NCI-H1694 (cell line): ENCODE data around the gene RPUSD3.
"Not testable (repeated sequence)": the region's sequence is repeated elsewhere in the genome, so short reads cannot be mapped to it uniquely, and the experiment has no call there.

Source experiments
- DNase-seq: peaks from one replicate; lab custom pipeline; 2025; lab: John Stamatoyannopoulos, UW

The RPUSD3 gene

DNA sequence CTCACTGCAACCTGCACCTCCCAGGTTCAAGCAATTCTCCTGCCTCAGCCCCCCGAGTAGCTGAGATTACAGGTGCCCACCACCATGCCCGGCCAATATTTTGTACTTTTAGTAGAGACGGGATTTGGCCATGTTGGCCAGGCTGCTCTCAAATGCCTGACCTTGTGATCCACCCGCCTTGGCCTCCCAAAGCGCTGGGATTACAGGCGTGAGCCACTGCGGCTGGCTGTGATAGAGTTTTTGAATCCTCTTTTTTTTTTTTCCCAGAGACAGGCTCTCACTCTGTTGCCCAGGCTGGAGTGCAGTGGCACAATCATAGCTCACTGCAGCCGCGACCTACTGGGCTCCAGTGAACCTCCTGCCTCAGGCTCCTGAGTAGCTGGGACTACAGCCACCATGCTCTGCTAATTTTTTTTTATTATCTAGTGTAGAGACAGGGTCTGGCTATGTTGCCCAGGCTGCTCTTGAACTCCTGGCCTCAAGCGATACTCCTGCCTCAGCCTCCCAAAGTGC lies 21.4 kb upstream of the RPUSD3 start:
- DNase-seq: not testable (repeated sequence)

DNA sequence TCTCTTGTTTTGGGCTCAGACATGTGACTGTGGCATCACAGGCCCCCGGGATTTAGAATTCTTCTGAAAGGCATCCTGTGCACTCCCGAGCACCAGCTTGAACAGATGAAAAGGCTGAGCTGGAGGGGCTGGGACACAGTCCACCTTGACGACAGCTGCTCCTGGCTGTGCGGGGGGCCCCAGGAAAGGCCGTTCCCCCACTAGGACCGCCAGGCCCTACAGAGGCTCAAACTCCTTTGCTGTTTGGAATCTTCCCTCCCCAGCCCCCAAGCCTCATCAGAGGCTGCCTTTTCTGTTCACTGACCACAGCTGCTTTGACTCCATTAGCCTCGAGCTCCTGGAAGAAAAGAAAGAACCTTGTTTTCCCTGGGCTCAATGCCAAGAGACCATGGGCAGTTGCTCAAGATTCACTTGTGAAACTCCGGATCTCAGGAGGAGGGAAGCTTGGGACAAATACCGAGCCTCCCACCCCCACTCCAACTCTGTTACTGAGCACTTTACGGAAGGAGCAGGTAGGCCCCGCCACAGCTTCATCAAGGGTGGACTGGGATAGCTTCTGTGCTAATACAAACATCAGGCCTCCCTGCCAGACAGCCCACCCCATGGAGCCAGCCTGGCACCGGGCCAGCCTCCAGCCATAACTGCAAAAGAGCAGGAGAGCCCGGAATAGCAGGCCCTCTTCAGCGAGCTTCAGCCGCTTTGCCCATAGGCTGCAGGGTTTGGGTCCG lies 20.6 kb upstream of the RPUSD3 start:
- no peak for DNase-seq

DNA sequence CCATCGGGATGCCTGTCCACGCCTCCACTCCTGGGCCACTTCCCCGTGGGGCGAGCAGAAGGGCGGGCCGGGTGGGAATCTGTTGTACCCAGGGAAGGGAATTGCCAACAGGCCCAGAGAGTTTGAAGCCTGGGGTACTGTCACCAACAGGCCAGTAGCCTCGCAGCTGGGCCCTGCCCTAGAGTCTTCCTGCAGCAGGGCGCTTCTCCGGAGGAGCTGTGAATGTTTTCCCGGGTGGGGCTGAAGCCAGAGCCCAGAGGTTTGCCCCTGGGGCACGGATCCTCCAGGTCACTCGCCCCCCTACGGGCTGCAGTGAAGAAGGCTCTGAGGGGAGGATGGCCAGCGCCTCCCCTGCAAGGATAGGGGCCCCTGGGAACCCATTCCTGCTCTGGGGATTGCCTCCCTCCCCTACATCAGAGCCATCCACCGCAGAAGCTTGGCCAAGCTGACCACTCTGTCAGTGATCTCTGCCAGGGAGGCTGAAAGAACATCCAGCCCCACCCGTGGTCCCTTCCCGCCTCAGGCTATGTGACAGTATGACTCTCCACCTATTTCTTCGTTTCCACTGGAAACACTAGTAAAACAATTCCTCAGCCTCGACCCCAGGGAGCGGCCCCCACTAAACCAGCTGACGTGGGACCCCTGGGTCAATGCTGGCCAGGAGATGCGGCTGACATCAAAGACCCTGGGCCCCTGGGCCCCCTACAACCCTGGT lies 19.4 kb upstream of the RPUSD3 start:
- no peak for DNase-seq

DNA sequence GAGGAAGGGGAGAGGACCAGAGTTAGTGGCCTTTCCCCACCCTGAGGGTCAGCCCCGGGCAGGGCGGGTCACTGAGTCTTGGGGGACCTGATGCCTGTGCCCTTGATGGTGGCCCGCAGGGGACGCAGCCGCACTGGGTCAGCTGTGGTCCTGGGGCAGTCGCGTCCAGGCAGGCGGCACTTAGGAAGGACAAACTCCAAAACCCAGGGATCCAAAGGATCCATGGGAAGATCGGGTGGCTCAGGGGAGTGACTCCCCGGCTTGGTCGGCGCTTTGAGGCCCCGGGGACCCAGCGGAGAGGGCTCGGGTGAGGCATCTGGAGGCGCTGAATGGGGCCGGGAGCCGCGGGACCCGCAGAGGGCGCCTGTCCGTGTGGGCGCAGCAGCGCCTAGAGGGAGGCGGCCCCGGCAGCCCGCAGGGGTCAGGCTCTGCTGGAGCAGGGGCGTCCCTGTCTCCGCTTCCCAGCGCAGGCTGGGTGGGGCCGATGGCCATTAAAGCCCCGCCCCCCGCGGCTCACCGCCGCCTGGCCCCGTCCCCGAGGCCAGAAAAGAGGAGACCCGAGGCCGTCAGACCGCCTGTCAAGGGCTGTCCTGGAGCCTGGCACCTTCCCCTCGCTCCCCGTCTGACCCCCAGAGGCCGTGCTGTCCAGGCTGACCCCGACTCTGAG lies 18.7 kb upstream of the RPUSD3 start:
- no peak for DNase-seq

DNA sequence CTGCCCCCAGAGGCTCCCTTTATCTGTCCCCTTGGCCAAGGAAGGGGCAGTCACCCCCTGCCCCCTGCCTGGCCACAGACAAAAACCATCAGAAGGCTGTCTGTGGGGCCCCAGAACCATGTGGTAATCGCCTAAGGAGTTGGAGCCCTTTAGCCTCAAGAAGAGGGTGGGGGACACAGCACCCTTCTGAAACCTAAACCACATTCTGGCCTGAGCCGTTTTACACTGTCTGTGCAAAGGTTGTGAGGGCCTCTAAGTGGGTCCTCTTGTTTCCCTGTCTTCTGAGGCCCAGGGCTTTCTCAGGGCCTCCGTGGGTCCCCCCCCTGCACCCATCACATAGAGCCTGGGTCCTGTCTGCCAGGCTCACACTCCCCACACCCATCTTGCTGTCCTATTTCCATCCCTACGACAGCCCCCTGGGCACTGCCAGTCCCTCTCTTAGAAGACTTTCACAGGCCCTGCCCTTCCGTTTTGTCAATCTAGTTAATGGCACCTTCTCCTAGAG lies 17.9 kb upstream of the RPUSD3 start:
- DNase-seq: no peak

DNA sequence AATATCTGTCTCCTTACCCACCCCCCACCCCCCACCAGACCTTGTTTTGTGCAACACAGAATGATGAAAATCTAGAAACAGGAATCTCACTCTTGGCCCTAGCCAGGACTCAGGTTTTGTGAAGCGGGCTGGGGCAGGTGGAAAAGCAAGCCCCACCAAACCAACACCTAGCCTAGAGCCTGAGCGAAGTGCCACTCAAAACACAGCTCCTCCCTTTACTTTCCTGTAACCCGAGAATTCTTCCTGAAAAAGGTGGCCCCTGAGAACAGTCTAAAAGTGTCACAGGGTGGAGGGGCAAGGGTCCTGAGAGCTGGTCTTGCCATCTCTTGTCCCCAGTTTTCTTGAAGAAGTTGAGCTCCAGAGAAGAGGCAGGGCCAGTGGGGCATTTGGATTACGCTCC lies 17.4 kb upstream of the RPUSD3 start:
- DNase-seq: no peak

DNA sequence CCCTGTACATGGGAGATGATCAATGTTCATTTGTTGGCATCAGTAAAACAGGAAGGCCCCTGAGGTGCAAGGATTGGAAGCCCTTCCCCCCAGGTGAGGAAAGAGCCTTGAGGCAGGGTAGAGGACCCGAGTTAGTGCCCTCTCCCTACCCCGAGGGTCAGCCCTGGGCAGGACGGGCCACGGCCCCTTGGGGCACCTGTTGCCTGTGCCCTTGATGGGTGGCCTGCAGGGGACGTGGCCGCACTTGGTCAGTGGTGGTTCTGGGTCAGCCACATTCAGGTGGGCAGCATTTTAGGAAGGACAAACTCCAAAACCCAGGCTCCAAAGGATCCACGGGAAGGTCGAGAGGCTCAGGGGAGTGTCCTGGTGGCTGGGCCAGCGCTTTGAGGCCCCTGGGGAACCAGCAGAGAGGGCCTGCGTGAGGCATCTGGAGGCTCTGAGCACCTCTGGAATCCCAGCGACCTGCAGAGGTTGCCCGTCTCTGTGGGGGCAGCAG lies 15.8 kb upstream of the RPUSD3 start:
- no peak for DNase-seq

DNA sequence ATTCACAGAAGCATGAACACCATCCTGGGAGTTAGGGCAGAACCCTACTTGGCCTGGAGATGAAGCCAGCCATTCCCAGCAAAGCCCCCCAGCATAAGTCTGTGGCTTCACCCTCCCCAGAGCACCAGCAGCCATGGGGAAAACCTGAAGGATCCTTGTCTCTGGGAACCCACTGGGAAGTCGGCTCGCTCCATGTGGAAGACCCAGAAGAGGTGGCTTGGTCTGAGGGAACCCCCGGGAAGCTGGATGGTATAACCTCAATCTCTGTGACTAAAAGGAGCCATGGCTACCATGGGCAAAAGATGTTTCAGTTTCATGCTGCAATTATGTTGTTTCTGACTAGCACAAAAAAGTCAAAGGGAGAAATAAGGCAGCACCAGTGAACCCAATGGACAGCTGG lies 11.8 kb upstream of the RPUSD3 start:
- DNase-seq: no peak

DNA sequence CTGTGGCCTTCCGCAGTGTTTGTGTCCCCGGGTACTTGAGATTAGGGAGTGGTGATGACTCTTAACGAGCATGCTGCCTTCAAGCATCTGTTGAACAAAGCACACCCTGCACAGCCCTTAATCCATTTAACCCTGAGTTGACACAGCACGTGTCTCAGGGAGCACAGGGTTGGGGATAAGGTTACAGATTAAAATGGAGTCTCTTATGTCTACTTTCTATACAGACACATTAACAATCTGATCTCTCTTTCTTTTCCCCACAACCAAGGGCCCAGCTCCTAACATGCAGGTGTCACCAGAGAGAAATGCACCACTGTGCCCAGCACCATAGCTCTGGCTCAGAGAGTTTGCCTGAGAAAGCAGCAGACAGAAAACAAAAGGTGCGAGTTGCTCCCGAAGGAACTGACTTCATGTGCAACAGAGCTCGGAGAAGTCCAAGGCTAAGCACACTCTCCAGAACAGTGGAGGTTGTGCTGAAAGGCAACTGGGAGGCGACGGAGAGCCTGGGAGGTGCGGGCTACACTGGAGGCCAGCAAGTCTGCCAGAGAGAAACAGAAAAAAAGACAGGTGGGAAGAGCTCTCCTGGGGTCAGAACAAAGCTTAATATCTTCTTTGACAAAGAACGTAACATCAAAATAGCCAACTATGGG lies 10.6 kb upstream of the RPUSD3 start:
- not testable (repeated sequence) for DNase-seq

DNA sequence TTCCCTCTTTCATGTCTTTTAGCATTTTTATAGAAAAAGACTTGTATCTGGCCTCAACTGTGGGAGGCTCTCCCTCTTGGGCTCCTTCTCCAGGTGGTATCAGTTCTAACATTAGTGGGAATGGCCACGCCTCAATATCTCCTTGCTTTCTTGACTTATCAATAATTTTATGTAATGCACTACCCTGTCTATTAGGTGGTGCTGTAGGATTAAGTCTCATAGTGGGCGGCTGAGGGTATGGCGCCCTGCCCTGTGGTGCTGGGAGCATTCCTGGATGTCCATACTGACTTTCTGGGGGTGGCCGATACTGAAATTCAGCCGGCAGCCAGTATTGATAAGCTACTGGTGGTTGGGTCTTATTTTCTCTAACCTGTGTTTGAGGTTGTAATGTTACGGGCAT lies 8.7 kb upstream of the RPUSD3 start:
- DNase-seq: no peak

DNA sequence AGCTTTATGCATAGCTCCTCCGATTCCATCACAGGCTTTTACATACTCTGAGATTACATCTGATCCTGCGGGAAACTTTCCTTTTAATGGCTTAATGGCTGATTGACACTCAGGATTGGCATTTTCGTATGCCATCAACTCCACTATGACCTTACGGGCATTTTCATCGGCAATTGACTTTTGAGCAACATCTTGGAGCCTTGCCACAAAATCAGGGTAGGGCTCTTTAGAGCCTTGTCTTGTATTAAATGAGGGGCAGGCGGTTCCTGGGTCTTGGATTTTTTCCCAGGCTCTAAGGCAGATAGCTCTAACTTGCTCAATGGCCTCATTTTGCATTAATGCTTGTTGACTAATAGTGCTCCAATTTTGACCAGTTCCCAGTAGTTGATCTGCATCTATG lies 8.1 kb upstream of the RPUSD3 start:
- DNase-seq: not testable (repeated sequence)

DNA sequence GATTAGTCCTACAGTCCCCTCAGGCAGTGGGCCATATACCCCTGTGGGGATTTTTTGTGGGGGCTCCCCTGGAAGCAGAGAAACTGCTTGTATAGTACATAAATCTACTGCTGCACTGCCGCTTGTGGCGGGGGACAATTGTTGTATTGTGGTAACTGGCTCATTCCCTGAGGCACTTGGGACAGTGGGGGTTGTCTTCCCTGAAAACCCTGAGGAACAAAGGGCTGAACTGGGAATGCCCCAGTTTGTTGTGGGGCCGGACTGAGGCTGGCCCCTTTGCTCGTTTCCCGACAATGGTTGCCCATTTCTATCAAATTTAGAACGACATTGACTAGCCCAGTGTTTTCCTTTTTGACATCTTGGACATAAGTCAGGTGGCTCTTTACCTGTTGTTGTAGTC lies 7.6 kb upstream of the RPUSD3 start:
- DNase-seq: not testable (repeated sequence)

DNA sequence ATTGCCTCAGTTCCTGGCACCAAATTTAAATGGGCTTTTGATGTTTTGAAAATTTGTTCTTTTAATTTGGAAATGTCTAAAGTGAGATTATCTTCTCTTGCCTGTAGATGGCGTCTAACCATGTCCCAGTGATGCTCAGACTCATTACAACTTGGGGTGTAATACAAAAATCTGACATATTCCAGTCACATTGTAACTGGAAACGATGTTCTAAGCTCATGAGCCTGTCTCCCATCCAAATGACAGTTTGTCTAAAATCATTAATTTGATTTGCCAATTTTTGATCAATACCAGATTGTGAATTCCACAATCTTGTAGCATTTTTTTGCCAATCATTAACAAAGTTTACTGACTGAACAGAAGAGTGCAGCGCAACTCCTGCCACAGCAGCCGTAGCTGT lies 5.1 kb upstream of the RPUSD3 start:
- DNase-seq: not testable (repeated sequence)

DNA sequence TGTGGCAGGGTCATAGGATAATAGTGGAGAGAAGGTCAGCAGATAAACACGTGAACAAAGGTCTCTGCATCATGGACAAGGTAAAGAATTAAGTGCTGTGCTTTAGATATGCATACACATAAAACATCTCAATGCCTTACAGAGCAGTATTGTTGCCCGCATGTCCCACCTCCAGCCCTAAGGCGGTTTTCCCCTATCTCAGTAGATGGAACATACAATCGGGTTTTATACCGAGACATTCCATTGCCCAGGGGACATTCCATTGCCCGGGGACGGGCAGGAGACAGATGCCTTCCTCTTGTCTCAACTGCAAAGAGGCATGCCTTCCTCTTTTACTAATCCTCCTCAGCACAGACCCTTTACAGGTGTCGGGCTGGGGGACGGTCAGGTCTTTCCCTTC lies 4.1 kb upstream of the RPUSD3 start:
- not testable (repeated sequence) for DNase-seq

DNA sequence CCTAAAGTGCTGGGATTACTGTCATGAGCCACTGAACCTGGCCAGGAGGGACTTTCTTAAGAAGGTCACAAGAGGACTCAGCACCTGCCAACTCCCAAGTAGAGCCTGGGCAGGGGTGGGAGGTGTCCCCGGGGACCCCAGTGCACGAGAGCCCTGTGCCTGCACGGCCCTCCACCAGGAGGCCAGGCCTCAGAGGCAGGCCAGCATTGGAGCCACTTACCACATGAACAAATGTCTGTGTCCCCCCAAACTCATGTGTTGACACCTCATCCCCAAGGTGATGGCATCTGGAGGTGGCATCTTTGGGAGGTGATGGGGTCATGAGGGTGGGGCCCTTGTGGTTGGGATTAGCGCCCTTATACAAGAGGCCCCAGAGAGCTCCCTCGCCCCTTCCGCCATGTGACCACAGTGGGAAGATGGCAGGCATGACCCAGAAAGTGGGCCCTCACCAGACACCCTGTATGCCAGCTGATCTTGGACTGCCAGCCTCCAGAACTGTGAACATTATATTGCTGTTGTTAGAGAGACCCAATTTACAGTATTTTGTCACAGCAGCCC lies 3.2 kb upstream of the RPUSD3 start:
- no peak for DNase-seq

DNA sequence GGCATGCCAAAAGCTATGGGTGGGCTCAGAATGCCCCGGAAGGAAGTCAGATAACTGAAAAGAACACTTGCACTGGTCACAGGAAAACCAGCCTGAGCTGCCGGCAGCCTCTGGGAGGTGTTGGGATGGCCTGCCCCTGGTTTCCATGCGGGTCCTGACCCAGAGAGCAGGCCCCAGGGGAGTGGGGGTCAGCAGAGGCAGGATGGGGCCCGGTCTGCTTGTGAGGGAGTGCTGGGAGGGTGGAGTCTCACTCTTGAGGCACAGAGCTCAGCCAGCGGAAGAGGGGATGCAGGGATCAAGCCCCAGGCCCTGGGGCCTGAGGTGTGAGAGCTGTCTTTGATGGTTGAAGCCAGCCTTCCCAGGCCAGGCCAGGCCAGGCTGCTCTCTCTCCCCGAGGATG lies 2.4 kb upstream of the RPUSD3 start:
- DNase-seq: no peak

DNA sequence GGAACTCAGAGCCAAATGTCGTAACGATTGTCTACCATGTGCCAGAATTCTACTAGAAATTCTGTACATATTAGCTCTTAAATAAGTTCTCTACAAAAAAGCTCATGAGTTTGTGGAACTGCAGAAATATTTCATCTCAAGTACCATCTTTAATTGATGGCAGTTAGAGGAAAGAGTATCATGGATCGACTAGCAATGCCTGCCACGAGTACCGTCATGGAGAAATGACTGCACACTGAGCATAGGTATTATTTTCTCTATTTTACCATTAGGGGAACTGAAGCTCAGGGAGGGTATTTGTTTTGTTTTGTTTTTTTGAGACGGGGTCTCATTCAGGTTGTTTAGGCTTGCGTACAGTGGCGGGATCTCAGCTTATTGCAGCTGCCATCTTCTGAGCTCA lies 2.8 kb downstream of the RPUSD3 start:
- no peak for DNase-seq

DNA sequence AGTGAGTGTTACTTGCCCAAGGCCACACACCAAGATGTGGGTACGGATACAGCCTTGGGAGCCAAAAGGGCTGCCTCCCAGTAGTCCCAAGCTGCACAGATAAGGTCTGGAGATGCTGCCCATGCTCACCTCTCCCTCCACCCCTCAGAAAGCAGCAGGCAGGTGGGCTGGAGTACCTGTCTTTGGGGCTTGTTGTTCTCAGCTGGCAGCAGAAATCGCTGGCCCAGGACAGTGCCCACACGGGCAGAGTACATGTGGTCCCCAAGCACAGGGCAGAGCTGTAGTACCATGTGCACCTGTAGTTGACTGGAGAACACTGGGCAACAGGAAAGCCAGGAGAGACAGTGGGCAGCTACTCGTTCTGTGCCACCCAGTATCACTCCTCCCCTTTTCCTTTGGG lies 5.0 kb downstream of the RPUSD3 start:
- DNase-seq: no peak

DNA sequence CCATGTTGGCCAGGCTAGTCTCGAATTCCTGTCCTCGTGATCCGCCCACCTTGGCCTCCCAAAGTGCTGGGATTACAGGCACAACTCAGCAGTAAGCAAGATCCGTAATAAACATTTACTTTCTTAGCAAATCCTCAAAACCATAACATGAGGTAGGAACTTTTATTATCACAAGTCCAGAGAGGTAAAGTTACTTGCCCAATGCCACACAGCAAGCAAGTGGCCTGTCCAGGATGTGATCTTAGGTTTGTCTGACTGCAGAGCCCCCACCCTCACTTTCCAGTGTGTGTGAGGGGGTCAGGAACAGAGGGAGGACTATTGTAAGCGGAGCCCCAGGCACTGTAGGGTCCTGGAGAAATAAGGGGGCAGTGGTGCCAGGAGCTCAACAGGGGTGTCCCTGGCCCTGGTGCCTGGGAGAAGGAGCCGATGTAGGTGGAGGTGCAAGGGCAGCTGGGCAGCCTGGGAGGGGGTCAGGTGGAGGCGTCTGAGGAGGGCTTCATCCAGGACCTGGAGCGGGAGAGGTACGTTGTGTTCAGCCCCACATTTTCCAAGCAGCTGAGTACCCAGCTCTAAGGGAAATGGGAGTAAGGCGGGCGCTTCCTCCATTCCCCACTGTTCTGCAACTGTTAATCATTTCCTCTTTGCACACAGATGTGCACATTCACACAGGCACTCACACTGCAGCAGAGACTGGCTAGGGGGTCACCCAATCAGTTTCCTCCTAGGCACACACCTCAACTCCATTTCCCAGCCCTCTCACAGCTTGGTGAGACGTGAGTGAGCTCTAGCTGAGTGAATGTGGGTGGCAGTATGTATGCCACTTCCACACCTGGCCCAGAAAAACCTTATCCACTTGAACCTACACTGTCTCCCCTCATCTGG lies 5.9 kb downstream of the RPUSD3 start:
- DNase-seq: no peak

DNA sequence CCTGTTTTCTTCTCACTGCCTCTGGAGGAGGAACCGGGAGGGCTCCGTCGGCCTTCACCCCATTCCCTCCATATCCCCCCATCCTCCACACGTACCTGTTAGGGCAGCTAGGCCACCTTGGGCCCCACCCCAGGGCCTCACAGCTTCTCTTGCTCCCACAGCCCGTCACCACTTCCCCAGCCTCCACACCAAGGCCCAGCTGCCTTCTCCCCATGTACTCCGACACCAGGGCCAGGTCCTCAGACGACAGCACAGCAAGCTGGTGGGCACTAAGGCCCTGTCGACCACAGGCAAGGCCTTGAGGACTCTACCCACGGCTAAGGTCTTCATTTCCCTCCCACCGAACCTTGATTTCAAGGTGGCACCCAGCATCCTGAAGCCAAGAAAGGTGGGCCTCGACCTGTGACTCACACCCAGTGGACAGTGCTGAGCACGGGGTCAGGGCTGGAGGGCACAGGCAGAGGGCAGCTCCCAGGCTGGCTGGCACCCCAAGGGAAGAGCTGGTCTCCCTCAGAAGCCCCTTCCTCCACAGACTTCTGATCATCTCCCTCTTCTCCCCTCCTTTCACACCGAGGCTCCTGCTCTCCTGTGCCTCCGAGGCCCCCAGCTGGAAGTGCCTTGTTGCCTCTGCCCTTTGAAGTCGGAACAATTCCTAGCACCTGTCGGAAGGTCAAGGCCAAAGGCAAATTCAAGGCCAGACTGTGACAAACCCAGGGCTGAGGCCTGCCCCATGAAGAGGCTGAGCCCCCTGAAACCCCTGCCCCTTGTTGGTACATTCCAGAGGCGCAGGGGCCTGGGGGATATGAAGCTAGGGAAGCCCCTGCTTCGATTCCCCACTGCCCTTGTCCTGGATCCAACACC lies 9.1 kb downstream of the RPUSD3 start:
- no peak for DNase-seq
